HG02623 (cell line): Measurements from ENCODE around the gene CEMP1.

Source experiments
- ATAC-seq: cut with Tn5 transposase; IDR thresholded peaks from one replicate; pipeline ENCODE4 v1.9.1; 2021; ENCODE audit warnings: moderate library complexity; ENCODE audit not compliant: unreplicated experiment

Gene CEMP1

DNA sequence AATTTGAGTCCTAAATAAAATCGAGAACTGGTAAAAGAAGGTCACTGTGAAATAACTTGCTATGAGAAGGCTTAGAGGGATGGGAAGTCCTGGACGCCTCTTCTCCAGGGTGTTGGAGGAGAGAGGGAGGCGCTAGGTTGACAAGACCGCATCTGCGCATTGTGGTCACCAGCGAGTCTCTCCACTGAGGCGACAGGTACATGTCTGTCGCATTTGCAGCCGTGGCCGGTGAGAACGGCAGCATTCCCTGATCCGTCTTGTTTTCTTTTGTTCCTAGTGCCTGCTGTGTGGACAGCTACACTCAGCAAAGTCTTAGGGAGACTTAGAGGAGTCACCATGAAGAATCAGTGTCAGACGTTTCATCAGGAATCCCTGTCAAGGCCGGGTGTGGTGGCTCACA is 25.5 kb downstream of the CEMP1 start:
- no peak for ATAC-seq

DNA sequence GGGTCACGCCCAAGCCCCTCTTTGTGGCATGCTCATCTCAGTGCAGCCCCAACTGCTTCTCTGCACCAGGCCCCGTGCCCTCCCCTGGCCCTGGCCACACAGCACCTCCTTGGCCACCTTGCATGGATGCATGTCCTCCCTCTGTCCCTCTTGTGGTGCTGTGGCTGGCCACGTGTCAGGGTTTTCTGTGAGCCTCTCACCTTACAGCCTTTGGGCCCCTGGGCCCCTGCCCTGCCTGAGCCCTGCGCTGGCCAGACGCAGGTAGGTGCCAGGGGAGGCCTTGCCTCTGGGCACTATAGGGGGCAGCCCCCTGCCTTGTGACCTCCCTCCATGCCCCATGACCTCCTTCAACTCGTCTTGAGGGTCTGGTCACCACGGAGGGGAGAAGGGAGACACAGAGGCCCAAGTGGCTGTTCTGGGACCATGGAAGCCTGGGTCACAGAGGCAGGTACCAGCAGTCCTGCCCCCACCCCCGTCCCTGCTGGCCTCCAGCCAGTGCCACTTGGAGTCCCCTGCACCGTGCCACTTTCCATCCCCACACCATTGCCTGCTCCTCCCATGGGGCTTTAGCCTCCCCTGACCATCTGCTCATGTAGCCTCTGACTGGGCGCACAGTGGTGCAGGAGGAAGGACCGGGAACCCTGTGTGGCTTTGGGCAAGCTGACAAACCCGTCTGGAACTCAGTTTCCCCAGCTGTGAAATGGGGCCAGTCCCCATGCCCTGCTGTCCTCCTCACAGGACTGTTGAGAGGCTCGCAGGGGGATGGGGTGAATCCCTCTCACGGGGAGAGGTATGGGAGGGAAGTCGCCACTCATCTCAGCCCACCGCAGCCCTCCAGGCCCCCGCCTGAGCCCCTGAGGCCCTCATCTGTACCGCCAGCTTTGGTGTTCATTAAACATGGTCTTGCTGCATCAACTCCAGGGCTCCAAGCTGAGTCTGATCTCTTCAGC is 29.0 kb downstream of the CEMP1 start:
- ATAC-seq: no peak

DNA sequence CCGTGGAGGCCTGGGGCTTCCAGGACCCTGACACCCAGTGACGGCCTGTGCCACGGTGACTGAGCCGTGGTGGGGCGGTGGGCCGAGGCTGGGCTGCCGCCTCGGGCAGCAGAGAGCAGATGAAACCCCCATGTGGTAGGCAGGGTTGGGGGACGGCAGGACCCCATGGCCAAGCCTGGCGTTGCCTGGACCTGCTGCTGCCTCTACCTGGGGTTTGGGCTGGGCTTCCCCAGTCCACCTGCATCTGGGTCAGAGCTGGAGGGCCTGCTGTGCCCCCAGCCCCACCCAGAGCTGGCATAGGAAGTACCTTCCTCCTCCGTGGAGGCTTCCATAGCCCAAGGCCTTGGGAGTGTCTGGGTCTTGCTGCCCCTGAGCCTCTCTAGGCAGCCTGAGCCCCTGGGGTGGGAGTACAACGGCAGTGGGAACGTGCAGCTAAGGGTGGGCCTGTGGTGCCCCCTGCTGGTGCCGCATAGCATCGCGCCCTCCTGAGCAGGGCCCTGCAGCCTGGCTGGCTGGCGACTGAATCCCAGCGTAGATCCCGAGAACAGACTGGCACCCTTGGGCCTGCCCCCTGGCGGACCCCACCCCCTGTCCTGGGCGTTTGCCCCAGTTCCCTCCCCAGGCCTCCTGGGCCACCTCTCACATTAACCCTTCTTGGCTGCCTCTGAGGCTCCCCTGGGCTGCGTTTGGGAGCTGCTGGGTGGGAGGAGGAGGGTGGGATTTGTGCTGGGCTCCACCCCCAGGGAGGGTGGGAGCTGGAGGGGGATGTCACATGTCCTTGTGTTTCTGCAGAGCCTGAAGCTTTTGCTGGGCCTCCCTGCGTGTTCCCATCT is 30.1 kb downstream of the CEMP1 start:
- ATAC-seq: no peak

DNA sequence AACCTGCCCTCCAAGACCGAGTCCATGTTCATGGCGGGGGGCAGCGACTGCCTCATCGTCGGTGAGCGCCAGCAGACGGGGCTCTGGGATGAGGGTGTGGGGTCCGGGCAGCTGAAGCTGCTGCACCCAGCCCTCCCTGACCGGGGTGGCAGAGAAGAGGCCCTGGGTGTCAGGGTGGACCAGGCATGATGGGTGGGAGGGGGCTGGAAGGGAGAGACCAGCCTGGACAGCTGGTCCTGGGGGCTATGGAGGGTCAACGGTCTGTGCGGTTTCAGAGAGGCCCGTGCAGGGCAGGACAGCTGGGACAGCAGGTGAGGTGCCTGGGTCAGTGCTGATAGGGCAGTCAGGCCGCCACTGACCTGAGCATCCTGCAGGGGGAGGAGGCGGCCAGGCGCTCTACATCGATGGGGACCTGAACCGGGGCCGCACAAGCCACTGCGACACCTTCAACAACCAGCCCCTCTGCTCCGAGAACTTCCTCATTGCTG is 30.7 kb downstream of the CEMP1 start:
- no peak for ATAC-seq

DNA sequence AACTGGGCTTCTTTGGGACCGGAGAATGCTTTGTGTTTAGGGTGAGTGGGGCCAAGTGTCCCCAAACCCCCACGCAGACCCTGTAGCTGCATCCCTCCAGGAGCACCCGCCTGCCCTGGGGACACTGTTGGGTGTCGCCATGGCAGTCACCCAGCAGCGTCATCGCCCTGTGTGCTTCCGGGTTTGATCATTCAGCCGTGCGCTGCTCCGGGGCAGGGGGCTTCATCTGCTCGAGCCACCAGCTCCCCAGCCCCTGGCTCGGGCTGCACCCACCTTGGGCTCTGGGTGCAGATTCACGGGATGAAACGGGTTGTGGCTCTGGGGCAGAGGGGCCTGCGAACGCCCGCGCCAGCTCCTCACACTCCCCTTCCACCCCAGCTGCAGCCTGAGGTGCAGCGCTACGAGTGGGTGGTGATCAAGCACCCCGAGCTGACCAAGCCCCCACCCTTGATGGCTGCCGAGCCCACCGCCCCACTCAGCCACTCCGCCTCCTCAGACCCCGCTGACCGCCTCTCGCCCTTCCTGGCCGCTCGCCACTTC is 31.2 kb downstream of the CEMP1 start:
- no peak for ATAC-seq

DNA sequence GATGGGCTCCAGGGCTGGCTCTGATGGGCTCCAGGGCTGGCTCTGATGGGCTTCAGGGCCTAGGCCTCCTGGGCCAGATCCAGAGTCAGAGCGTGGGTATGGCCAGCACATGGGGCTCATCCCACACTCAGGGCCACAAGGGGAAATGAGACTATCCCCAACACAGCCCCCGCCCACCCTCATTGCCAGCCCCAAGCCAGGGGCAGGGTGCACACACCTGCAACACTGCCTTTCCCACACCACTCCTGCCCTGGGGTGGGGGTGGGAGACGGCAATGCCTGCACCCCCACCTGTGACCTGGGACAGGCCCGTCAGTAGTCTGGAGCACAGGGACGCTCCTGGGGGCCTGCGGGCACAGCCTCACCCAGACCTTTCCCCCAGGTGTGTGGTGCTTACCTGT is 31.8 kb downstream of the CEMP1 start:
- no peak for ATAC-seq

DNA sequence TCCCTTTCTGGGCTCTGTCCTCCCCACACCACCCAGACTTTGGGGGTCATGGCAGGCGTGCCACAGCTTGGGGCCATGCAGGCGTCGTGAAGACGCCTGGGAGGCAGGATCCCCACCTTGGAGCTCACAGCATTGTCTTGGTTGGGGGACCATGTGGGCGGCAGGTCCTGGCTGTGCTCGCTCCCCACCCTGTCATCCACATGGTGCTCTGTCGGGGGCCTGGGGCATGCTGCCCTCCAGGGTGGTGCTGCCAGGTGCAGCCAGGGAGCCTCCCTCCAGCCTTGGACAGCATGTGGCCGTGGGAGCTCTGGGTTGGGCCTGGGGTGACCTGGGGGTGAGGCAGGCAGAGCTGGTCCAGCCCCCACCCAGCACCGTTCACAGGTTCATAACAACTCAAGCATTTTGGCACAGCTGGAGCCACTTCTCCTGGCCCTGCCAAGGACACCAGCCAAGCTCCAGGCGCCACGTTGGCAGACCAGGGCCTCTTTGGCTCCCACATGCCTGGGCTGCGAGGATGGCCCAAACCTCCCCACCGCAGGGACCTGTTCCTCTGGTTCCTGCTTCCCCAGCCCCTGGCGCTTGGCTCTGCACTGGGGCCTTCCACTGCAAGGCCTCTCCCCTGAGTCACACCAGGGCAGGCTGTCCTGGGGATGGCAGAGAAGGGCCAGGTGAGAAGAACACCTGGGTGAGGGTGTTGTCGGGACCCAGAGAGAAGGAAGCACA is 32.5 kb downstream of the CEMP1 start:
- no peak for ATAC-seq

DNA sequence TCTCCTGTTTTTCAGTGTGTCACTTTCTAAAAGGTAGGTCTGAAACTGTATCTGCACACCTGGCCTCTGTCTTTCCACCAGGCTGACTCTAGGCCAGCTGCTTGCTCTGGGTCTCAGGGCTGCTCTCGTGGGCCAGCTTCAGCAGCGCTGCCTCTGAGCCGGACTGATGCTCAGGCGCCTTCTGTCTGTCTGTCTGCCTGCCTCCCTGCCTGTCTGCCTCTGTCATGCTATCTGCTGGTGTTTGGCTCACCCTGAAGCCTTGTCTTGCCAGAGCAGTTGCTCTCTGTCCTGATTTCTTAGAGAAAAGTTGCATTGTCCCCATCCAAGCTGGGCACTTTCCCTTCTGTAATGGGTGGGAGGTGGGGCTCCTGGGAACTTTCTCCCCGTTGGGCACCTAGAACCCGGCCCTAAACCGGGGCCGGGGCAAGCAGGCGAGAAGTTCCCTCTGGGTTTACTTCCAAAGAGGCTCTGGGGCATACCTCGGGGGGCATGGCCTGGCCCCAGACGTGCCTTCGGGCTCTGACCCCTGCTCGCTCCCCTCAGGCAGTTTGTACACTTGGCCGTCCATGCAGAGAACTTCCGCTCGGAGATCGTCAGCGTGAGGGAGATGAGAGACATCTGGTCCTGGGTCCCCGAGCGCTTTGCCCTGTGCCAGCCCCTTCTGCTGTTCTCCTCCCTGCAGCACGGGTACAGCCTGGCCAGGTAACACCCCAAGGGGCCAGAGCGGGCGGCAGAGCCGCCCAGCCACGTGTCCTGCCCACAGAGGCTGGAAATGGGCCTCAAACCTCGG is 33.3 kb downstream of the CEMP1 start:
- ATAC-seq: no peak

DNA sequence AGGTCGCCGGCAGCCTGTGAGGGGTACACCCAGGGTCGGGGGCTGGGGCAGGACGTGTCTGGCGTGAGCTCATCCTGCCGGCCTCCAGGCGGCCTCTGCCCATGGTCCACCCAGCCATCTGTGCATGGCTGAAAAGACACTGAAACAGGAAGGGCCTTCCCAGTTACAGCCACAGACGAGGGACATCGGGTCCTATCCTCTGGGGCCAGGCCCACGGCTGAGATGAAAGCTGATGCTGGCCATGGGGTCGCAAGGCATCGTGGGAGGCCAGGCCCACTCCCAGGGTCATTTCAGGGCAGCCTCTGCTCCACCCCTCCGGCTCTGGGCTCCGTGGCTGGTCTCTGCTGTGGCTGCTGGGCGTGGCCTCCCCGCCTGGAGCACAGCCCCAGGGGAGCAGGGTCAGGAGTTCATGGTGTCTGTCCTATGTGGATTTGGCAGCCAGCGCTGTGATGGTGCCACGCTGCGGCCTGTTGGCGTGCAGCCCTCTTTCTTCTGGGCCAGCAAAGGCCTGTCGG is 34.0 kb downstream of the CEMP1 start:
- ATAC-seq: no peak

DNA sequence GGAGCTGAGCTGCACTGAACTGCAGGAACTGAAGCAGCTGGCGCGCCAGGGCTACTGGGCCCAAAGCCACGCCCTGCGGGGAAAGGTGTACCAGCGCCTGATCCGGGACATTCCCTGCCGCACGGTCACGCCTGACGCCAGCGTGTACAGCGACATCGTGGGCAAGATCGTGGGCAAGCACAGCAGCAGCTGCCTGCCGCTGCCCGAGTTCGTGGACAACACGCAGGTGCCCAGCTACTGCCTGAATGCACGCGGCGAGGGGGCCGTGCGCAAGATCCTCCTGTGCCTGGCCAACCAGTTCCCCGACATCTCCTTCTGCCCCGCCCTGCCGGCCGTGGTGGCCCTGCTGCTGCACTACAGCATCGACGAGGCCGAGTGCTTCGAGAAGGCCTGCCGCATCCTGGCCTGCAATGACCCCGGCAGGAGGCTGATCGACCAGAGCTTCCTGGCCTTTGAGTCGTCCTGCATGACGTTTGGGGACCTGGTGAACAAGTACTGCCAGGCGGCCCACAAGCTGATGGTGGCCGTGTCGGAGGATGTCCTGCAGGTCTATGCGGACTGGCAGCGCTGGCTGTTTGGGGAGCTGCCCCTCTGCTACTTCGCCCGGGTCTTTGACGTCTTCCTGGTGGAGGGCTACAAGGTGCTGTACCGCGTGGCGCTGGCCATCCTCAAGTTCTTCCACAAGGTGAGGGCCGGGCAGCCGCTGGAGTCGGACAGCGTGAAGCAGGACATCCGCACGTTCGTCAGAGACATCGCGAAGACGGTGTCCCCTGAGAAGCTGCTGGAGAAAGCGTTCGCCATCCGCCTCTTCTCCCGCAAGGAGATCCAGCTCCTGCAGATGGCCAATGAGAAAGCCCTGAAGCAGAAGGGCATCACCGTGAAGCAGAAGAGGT is 34.7 kb downstream of the CEMP1 start:
- ATAC-seq: no peak

DNA sequence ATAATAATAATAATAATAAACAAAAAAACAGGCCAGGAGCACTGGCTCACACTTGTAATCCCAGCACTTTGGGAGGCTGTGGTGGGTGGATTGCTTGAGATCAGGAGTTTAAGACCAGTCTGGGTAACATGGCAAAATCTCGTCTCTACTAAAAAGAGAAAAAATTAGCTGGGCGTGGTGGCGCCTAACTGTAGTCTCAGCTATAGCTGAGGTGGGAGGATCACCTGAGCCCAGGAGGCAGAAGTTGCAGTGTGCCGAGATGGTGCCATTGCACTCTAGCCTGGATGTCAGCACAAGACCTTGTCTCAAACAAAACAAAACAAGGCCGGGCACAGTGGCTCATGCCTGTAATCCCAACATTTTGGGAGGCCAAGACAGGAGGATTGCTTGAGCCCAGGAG is 36.2 kb downstream of the CEMP1 start:
- ATAC-seq: no peak

DNA sequence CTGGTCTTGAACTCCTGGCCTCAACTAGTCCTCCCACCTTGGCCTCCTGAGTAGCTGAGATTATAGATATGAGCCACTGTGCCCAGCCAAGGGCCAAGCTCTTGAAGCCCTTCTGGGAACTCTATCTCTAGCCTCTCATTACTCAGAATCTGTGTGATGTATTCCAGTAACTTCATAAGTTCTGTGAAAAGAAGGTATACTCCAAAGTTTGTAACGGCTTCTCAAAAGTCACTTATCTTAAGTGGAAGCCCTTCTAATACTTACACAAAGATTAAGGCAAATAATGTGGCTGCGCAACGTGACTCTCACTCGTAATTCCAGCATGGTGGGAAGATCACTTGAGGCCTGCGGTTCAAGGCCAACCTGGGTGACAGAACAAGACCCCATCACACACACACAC is 36.6 kb downstream of the CEMP1 start:
- no peak for ATAC-seq

DNA sequence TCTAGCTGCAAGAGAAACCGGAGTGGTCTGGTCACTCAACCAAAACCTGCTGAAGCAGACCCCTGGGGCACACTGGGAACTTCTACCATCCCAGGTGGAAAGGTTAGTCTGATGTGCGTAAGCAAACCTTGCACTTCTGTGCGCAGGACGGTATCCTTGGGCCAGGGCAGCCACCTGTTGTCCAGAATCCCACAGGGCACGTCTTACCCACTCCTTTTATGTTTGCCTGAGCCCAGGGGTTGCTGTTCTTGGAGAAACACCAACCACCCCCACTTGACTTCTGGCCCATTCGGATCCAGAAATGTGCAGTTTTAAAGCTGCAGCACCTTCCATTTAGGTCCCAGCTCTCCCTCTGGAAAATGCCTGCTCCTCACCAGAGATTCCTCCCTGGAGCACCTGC is 37.6 kb downstream of the CEMP1 start:
- ATAC-seq: no peak

DNA sequence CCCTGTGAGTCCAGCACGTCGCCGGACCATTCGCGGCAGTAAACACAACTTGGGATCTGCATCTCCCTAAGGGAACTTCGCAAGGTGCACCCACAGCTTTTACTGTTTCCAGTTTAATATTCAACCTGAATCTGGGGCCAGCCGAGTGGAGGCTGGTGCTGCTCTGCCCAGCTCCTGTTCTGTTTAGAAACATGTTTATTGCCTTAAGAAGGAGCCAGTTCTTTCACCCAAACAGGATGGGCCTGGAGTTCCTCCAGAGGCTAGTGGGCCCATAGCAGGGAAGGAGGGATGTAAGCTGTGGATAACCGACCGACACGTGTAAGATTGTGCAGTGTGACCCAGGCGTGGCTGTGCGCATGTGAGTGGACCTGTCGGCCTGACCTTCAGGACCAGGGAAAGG is 38.9 kb downstream of the CEMP1 start:
- ATAC-seq: no peak

DNA sequence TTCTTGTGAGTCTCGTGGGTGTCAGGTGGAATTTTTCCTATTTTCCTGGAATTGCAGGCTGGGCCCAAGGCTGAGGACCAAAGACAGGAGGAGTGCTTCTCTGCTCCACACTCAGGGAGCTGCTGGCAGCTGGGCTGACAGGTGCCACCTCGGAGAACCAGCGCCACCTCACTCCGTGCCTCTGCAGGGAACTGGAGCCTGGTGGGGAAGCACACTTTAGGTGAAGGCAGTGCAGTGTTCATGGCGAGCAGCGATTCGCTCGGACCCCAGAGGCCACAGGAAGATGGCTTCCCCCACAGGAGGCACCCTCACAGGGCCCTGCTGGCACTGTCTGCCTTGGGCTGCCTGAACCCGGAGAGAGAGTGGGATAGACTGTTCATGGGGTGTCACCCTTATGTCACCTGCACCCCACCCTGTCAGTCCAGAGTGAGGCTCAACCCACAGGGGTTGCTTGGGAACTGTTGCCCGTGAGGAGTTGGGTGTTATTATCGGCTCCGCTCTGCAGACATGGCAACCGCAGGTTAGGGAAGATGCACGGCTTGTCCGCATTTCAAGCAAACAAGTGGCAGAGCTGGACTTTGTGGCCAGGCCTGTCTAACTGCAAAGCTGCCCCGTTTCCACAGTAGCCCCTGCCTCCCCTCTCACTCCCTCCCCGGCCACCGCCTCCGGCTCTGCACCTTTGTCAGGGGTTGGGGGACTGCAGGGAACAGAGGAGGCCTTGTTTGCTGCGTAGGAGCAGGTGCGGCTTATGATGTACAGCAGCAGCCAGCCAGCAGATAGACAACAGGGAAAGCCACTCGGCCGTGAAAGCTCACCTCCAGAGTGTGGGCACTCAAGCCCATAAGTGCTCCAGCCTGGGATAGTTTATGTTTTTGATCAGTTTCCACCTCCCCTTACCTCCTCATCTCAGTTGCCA is 40.8 kb downstream of the CEMP1 start:
- ATAC-seq: no peak

DNA sequence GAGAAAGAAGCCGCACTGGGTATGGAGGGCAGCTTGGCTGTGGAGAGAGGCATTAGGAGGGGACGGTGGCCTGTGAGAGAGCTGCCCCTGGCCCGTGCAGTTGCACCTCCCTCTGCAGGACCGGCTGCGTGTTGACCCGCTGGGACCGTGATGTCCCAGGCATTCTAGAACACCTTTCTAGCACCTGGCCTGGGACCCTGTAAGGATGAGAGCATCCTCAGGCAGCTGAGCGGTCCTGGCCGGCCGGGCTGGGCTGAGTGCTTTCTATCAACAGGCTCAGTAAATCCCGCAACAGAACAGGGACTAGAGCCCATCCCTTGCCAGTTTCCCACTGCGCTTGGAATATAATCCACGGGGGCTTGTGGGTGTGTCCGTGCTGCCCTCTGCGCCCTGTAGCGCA is 41.6 kb downstream of the CEMP1 start:
- ATAC-seq: no peak

DNA sequence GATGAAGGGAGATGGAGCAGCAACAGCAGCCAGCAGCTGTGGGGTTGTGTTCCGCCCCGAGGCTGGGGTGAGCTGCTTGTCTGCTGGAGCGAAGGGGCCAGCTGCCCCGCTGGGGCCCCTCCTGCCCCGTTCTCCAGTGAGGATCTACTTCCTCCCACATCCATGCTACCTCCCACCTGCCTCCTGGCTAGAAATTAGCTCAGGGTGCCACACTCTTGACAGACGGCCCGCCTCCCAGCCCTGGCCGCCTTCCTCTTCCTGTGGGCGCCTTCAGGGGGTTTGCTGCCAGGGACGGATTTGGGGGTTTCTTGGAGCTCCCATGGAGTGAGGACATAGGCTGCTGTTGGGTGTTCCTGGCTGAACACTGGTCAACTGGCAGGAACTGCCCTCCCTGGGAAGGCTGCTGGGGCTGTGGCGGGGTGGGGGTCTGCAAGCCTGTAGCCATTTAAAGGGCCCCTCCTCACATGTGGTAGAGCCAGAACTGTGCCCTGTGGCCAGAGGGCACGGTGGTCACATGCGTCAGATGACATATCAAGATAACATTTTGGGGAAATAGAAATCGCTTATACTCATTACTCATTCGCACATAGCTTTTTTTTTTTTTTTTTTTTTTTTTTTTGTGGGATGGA is 43.2 kb downstream of the CEMP1 start:
- no peak for ATAC-seq

DNA sequence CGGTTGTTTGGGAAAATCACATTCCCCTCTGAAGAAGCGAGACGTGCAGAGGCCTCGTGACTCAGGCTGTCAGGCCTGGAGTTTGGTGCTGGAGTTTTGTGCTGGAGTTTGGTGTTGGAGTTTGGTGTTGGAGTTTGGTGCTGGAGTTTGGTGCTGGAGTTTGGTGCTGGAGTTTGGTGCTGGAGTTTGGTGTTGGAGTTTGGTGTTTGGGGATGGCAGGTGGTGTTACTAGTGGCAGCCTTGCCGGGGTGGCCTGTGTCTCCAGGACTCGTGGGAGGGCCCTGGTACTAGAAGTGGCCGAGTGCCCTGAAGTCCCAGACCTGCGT is 43.7 kb downstream of the CEMP1 start:
- no peak for ATAC-seq
